Fibroblast of pulmonary artery (primary cell): ENCODE data around the gene IL27RA.

Source experiments
- DNase-seq: peaks from one replicate; pipeline ENCODE4 v3.0.0-alpha.2; 2010; ENCODE audit warnings: low read depth
- H3K4me3 ChIP-seq: replicated peaks from 2 replicates; pipeline ENCODE4 v1.5.1; 2011; ENCODE audit warnings: low read depth, mild to moderate bottlenecking, control low read depth, low read length, moderate library complexity
- CTCF ChIP-seq: IDR thresholded peaks from 2 replicates; pipeline ENCODE4 v1.5.1; 2011; ENCODE audit warnings: mild to moderate bottlenecking, control low read depth, low read length, inconsistent platforms; ENCODE audit errors: missing control alignments

The IL27RA gene

DNA sequence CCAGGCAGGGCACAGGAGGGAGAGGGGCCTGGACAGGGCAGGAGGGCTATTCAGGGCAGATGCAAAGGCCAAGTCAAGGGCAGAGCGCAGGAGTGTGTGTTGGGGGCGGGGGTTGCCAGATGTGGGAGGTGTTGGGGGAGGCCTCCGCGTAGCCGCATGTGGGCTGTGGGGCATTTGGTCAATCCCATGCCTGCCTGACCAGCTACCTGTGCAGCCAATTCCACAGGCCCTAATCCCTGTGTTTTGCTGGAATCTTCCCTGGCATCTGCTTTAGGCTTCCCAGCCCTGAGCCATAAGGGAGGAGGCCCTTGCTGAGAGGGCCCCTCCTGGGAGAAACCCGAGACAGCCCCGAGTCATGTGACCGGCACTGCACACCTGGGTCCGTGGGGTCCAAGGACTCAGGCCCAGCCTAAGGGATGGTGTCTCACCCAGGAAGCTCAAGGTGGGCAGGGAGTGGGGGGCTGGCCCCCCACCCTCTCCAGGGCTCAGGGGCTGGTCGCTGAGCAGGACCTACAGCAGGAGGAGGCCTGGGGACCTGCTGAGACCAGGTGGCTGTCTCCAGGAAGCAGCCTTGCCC, 45.7 kb upstream of the IL27RA start:
- DNase-seq: no peak
- TF ChIP-seq CTCF: no peak
- H3K4me3 ChIP-seq: no peak overlapping the region

GRCh38 chr19:13986348-13986904, 45.1 kb upstream of the IL27RA start:
- DNase-seq: peak; percentile 74
- no peak for TF ChIP-seq CTCF
- no peak overlapping the region for H3K4me3 ChIP-seq

GRCh38 chr19:13987101-13987890, 44.3 kb upstream of the IL27RA start:
- H3K4me3 ChIP-seq: no peak overlapping the region
- no peak for TF ChIP-seq CTCF
- DNase-seq: no peak

- TF ChIP-seq CTCF: no peak
- DNase-seq: no peak
- H3K4me3 ChIP-seq: no peak overlapping the region
These were observed 42.1 kb upstream of the IL27RA start for GRCh38 chr19:13989487-13989886.

GRCh38 chr19:13990085-13990484, 41.5 kb upstream of the IL27RA start:
- TF ChIP-seq CTCF: no peak
- no peak overlapping the region for H3K4me3 ChIP-seq
- no peak for DNase-seq

DNA sequence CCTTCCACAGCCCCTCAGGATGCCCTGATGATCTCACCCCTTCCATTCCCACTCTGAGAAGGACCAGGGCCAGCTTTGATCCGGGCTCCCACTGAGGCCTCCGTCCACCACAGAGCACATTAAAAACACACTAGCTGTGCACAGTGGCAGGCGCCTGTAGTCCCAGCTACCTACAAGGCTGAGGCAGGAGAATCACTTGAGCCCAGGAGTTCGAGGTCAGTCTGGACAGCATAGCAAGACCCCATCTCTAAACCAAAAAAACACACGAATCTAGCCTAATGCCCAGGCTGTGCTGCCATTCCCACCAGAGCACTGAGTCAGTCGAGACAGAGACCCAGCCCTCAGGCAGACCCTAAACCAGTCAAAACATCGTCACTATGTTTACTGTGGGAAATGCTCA, 39.5 kb upstream of the IL27RA start:
- H3K4me3 ChIP-seq: no peak overlapping the region
- TF ChIP-seq CTCF: no peak
- DNase-seq: no peak
